ENCODE measurements around the gene ADIPOQ.
A peak's percentile ranks its signal among the peaks of the same experiment; 100 is the strongest.
"Not testable (repeated sequence)": the region's sequence is repeated elsewhere in the genome, so short reads cannot be mapped to it uniquely, and the experiment has no call there.

Gene ADIPOQ

DNA sequence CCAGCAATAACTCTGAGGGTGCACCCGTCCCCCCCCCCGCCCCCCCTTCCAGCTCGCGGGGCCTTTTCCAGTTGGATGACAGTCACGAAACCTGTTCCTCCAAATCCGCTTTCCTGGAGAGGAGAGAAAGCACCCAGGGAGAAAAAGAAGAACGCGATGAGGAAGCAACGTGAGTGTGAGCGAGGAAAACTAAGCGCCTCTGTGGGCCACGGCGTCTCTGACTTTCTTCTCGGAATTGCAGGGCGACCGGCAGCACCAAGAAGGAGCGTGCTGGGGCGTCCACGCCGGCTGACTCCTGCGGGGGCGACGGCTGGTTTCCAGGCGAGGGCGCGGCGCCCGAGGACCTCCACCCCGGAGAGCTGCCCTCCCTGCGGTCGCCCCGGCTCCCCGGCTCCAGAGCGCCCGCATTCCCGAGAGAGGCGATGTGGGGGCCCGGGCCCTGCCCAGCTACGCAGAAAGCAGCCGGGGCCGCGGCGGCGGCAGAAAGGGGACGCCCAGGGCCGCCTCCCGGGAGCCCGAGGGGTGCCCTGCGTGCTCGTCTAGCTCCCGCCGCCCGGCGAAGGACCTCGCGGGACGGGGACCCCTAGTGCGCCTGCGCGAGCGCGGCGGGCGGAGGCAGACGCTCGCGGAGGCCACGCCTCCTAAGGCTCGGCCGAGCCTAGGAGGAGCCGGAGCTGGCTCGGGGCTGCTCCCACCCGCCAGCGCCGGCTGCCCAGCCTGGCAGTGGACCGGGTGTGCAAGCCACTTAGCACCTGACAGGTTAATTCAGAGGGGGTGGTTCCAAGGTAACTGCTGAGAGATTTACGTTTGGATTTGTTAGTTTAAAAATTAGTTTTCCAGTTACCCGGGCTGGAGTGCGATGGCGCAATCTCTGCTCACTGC, 15.3 kb upstream of the ADIPOQ start:
- peak; percentile 79 for DNase-seq

DNA sequence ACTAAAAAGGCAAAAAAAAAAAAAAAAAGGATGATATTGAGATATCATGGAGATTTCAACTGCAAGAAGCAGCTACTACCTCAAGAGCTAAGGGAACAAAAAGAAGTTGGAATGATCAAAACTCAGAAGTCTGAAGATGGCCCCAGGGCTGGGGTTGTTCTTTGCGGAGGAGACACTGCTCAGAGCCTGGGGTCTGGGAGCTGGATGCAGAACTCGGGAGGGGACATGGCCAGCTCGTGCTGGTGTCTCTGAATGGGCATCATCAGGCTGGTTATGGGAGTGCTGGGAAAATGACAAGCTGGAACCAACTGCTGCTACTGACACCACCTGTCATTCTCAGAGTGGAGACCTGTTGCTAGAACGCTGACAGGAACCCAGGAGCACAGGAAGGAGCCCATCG, 14.2 kb upstream of the ADIPOQ start:
- DNase-seq, result no peak

DNA sequence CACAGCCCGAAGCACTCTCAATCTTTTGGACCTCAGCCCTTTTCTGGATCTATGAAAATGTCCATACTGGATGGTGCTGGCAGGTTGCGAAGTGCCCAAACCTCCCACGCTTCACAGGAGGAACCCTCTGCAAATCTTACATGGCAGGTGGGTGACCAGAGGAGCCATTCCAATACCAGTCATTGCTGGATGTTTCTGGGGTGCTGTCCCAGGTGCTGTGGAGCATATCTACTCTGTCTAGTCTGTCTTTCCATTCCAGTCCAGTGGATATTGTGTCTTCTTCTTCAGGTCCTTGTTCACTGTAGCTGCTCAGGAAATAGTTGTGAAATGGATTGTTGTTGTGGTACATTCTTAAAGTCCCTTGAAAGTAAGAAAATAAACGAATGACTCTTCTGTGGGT, 10.7 kb upstream of the ADIPOQ start:
- DNase-seq, result no peak

DNA sequence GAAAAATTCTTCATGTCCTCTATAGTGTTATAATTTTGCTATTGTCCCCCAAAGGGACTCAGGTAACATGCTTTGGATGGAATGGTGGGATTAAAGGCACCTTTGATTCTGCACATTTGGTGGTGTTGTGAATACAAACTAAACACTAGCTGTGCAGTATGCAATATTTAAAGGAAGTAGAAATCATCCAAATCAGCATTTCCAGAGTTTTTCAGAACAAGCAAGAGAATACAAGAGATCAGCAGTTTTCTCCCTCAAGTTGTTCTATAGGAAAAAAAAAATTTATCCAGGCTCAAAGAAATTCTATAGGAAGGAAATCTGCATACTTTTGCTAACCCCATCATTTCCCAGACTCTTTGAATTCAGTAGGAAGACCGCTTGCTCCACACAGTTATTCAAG, 10.2 kb upstream of the ADIPOQ start:
- no peak for DNase-seq

DNA sequence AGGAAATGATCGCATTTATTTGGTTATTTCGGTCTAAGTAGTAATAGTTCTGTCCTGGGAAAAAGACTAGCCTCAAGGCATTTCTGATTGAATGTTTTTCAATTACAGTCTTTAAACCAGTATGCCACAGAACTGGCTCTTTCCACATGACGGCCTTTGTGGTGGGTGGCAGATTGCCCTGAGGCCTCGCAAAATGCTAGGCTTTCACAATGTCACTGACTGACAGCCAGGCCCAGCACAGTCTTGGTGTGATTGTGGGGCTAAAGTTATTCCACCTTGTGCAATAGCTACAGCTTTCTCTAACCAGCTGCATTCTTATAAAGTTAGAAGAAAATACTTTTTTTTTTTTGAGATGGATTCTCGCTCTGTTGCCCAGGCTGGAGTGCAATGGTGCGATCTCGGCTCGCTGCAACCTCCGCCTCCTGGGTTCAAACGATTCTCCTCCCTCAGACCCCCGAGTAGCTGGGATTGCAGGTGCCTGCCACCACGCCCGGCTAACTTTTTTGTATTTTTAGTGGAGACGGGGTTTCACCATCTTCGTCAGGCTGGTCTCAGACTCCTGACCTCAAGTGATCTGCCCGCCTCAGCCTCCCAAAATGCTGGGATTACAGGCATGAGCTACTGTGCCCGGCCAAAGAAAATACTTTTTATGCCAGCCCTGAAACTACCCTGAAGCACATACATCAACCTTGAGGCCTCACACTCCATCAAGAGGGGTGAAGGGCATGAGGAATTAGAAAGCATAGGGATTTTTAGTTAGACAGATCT, 2.5 kb upstream of the ADIPOQ start:
- no peak for DNase-seq

DNA sequence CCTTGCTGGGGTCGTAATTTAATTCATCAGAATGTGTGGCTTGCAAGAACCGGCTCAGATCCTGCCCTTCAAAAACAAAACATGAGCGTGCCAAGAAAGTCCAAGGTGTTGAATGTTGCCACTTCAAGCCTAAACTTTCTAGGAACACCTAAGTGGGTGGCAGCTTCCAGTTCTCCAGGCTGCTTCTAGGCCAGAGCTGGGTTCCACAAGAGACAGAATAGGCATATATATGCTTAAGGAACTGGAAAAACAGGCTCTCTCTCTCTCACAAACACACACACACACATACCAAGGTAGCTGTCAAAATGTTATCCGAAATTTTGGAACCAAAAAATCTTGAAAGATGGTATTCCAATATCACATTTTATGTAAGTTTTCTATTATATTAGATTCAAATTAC, 890 bp upstream of the ADIPOQ start:
- DNase-seq, result no peak

DNA sequence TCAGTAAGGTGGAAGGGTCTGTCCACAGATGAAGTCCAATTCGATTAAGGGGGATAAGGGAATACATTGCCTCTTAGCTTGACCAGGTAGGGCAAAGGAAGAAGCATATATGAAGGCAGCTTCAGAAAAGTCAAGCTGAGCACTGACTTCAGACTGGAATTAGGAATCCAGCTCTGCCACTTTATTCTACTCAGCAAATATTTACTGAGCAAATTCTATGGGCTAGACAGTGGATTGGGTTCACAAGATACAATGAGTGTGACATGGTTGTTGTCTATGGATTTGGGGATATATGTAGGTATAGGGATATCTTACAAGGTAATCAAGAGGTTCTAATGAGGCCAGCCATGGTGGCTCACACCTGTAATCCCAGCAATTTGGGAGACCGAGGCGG, 526 bp downstream of the ADIPOQ start:
- DNase-seq, result no peak

DNA sequence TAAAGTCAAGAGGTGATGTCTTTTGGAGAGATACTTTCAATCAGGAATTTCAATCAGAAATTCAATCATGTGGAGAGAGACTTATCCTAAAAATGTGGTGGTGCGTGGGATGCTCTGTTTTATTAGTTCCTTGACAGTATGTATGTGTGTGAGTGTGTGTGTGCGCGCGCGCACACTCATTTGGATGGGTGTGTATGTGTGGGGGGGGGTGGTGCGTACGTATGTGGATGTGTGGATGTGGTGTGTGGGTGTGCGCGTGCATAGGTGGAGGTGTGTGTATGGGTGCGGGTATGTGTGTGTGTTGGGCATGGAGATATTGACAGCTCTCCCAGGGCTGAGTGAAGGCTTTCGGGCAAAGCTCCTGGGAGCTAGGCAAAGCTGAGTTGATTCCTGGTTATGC, 2.4 kb downstream of the ADIPOQ start:
- DNase-seq, result no peak

DNA sequence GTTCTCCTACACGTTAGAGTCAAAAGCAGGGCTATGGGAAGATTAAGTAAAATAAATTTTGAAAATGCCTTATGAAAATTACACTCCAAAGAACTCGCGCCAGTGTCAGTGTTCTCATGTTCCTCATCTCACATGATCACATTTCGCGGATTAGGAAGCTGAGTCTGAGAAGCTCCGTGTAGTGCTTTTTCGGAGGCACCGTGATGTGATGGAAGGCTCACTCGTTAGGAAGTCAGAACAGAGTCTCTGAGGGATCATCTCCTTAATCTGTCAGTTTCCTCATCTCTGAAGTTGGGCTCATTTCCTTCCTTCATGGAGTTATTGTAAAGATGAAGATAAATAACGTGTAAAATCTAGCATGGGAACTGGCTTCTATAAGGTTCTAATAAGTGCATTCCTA, 3.2 kb downstream of the ADIPOQ start:
- no peak for DNase-seq

DNA sequence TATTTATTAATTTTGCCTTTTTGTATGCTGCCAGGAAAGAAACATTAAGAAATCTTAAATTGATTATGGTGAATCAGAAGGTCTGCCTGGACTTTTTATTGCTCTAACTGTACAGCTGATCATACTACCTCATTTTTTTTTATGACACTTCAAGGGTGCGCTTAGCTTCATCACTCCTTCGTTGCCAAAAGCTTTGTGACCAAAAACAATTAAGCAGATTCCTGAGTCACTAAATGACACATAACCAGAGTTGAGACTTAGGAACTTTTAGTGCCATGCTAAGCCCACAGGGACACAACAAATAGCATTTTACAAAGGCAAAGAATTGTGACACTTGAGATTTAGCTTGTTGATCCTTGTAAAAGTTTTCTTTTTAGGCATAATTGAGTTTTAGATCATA, 4.9 kb downstream of the ADIPOQ start:
- DNase-seq, result no peak

DNA sequence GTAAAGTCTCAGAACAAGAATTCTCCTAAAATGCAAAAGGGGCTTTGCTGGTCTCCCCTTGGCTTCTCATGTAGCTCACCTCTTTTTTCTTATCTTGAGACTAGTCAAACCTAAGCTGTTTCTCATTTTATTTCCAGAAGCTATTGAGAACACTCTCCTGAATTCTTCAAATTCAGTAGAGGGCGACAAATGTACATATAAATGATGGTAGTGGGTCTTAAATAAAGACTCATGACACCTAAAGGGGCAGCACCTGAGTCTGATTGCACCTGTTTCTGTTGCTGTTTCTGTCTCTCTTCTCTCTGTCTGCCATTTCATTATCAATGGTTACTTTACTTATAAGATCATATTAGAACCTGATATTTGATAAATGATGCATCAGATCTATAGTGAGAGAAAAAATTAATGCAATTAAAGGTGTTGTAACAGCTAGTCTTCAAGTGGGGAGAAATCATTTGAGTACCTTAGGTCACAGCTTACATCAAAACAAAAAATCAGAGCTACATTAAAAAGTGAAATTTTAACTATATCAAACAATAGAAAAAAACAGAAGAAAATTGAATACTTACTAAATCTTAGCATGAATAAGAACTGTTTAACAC, 7.0 kb downstream of the ADIPOQ start:
- DNase-seq, result peak; percentile 54

DNA sequence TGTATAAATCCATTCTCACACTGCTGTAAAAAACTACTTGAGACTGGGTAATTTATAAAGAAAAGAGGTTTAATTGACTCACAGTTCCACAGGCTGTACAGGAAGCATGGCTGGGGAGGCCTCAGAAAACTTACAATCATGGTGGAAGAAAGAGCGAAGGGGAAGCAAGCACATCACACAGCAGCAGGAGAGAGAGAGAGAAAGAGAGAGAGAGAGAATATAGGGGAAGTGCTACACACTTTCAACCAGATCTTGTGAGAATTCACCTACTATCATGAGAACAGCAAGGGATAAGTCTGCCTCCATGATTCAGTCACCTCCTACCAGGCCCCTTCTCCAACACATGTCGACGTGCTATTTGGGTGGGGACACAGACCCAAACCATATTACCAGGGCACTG, 9.3 kb downstream of the ADIPOQ start:
- DNase-seq, result not testable (repeated sequence)

DNA sequence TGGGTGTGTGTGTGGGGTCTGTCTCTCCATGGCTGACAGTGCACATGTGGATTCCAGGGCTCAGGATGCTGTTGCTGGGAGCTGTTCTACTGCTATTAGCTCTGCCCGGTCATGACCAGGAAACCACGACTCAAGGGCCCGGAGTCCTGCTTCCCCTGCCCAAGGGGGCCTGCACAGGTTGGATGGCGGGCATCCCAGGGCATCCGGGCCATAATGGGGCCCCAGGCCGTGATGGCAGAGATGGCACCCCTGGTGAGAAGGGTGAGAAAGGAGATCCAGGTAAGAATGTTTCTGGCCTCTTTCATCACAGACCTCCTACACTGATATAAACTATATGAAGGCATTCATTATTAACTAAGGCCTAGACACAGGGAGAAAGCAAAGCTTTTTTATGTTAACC, 10.5 kb downstream of the ADIPOQ start:
- no peak for DNase-seq

DNA sequence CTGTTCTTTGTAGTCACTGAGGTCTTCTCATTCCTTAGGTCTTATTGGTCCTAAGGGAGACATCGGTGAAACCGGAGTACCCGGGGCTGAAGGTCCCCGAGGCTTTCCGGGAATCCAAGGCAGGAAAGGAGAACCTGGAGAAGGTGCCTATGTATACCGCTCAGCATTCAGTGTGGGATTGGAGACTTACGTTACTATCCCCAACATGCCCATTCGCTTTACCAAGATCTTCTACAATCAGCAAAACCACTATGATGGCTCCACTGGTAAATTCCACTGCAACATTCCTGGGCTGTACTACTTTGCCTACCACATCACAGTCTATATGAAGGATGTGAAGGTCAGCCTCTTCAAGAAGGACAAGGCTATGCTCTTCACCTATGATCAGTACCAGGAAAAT, 11.6 kb downstream of the ADIPOQ start:
- no peak for DNase-seq

DNA sequence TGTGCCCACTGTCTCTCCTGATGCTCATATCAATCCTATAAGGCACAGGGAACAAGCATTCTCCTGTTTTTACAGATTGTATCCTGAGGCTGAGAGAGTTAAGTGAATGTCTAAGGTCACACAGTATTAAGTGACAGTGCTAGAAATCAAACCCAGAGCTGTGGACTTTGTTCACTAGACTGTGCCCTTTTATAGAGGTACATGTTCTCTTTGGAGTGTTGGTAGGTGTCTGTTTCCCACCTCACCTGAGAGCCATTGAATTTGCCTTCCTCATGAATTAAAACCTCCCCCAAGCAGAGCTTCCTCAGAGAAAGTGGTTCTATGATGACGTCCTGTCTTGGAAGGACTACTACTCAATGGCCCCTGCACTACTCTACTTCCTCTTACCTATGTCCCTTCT, 12.4 kb downstream of the ADIPOQ start:
- DNase-seq, result no peak

DNA sequence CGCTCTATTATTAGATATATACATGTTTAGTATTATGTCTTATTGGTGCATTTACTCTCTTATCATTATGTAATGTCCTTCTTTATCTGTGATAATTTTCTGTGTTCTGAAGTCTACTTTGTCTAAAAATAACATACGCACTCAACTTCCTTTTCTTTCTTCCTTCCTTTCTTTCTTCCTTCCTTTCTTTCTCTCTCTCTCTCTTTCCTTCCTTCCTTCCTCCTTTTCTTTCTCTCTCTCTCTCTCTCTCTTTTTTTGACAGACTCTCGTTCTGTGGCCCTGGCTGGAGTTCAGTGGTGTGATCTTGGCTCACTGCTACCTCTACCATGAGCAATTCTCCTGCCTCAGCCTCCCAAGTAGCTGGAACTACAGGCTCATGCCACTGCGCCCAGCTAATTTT, 15.2 kb downstream of the ADIPOQ start:
- DNase-seq, result no peak

DNA sequence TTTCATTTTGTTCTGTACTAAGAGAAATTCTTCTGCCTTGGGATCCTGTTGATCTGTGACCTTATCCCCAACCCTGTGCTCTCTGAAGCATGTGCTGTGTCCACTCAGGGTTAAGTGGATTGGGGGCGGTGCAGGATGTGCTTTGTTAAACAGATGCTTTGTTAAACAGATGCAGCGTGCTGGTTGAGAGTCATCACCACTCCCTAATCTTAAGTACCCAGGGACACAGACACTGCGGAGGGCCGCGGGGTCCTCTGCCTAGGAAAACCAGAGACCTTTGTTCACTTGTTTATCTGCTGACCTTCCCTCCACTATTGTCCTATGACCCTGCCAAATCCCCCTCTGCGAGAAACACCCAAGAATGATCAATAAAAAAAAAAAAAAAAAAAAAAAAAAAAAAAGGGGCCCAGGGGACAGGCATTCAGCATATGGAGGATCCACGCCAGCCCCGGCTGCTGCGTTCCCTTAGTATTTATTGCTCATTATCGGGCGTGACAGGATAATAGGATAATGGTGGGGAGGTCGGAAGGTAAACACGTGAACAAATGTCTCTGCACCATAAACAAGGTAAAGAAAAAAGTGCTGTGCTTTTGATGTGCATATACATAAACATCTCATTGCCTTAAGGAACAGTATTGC, 22.8 kb downstream of the ADIPOQ start:
- not testable (repeated sequence) for DNase-seq

DNA sequence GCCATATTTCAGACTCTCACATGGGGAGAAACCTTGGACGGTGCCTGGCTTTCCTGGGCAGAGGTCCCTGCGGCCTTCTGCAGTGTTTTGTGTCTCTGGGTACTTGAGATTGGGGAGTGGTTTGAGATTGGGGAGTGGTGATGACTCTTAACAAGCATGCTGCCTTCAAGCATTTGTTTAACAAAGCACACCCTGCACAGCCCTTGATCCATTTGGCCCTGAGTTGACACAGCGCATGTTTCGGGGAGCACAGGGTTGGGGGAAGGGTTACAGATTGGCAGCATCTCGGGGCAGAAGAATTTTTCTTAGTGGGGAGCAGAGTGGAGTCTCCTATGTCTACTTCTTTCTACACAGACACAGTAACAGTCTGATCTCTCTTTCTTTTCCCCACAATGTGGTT, 23.6 kb downstream of the ADIPOQ start:
- not testable (repeated sequence) for DNase-seq

DNA sequence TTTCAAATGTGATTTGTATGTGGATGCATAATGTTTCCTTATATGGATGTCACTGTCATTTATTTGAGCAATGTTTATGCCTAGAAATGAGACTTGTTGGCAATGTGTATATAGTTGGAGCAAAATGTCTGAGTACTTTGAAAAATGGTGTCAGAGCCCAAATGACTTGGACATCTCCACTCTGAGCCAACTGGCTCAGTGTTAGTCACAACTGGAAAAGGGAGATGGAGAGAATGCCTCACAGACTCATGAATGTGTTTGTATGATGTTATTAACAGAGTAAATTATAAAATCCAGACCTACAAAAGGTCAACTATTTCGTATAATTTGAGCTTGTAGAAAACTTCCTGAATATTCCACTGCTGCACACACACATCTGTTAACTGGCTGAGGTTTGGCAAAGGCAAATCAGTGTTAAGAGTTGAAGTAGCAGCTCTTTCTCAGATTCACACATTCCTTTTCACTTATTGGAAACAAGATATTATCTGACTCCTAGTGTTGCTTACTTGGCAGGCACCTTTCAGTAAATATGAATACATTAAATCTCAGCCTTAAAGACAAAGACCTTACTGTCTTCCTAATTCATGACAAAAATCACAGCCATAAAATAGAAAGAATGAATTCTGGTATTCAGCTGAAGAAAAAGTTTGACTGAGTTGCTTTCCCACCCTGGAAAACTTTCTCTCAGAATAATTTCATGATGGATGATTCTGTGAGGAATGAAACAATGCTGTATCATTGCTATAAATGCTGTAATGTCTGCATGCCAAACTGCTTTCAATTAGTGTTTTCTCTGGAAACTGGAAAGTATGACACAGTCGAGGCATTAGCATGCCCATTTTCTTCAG, 27.0 kb downstream of the ADIPOQ start:
- no peak for DNase-seq

DNA sequence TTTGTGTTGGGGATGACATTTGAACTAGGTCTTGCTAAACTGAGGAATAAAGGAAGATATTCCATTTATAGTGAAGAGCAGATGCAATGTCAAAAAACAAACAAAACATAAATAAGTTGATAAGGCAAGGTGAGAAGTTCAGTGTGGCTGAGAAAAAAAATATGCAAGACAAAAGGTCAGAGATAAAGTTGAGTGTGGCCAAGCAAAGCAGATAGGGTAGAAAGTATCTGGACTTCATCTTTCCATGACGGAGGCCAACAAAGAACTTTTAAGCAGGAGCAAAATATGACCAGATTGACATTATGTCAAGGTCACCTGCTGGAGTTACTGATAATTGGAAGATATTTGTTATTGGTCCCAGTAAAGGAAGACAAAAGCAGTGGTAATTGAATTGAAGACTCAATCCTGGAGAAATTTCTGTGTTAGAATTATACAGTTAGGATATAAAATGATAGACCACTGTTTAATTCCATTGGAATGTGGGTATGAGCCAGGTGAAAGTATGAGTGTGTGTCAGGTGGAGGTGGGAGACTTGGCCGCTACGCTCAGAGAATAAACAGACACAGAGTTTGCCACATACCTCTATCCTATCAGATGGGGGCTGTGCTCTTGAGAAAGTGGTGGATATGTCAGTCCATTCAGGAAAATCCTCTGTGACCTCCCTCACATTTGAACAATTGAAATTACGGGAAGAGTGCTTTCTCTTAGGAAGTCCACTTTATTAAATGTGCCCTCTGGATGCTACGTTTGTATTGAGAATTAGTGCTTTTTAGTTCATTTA, 28.1 kb downstream of the ADIPOQ start:
- DNase-seq, result no peak

DNA sequence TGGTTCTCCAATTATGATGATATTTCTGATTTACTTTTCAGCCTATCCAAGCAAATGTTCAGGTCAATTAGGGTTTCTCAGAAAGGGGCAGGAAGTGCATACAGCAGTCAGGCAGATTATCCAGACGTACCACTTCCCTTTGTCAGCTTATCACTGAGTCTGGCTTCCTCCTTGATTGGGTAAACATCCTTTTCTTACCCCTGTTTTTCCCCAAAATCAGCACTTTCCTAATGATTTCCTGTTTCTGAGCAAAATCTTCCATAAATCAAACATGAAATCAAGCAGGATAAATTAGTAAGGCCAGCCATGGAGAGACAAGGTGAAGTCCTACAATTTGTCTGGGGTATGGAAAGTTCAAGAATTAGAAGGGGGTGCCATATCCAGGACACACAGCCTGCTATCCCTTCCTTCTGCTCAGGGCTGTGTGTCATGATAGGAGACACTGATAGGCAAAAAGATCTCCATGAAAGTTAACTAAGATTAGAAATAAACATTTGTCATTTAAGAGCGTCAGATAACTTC, 29.0 kb downstream of the ADIPOQ start:
- no peak for DNase-seq
